Activated T-helper 9 cell treated with anti-CD3 and anti-CD28 coated beads, Interleukin-2, amount 50 U/mL, for 16 hours (primary cell): Measurements from ENCODE around the gene PXDC1.
"Not testable (repeated sequence)": the region's sequence is repeated elsewhere in the genome, so short reads cannot be mapped to it uniquely, and the experiment has no call there.

Experiments used
- DNase-seq: peaks from one replicate; pipeline ENCODE4 v3.0.0-alpha.2; 2020; ENCODE audit warnings: low read depth

Gene PXDC1

GRCh38 chr6:3782876-3783832, 31.6 kb upstream of the PXDC1 start:
- DNase-seq: no peak

GRCh38 chr6:3781504-3781903, 30.0 kb upstream of the PXDC1 start:
- no peak for DNase-seq

GRCh38 chr6:3779574-3779849, 28.0 kb upstream of the PXDC1 start:
- DNase-seq: no peak

GRCh38 chr6:3778701-3779573, 27.4 kb upstream of the PXDC1 start:
- no peak for DNase-seq

- no peak for DNase-seq
Observed at GRCh38 chr6:3777730-3778461, 26.4 kb upstream of the PXDC1 start.

- no peak for DNase-seq
Observed at GRCh38 chr6:3776881-3777507, 25.5 kb upstream of the PXDC1 start.

- DNase-seq: no peak
Observed at GRCh38 chr6:3775847-3776246, 24.3 kb upstream of the PXDC1 start.

- DNase-seq: no peak
Observed at GRCh38 chr6:3775386-3775785, 23.9 kb upstream of the PXDC1 start.

GRCh38 chr6:3773678-3774298, 22.3 kb upstream of the PXDC1 start:
- no peak for DNase-seq

GRCh38 chr6:3772127-3772999, 20.9 kb upstream of the PXDC1 start:
- not testable (repeated sequence) for DNase-seq

GRCh38 chr6:3771407-3772011, 20.0 kb upstream of the PXDC1 start:
- DNase-seq: no peak

GRCh38 chr6:3770023-3770720, 18.7 kb upstream of the PXDC1 start:
- no peak for DNase-seq

- DNase-seq: no peak
Observed at GRCh38 chr6:3769610-3770009, 18.1 kb upstream of the PXDC1 start.

GRCh38 chr6:3768502-3768901, 17.0 kb upstream of the PXDC1 start:
- no peak for DNase-seq

- not testable (repeated sequence) for DNase-seq
Observed at GRCh38 chr6:3767483-3767882, 16.0 kb upstream of the PXDC1 start.

- DNase-seq: no peak
Observed at GRCh38 chr6:3766214-3766613, 14.7 kb upstream of the PXDC1 start.

GRCh38 chr6:3765415-3765814, 13.9 kb upstream of the PXDC1 start:
- no peak for DNase-seq

- DNase-seq: no peak
Observed at GRCh38 chr6:3764516-3765335, 13.2 kb upstream of the PXDC1 start.

GRCh38 chr6:3762852-3763251, 11.3 kb upstream of the PXDC1 start:
- DNase-seq: no peak
